ENCODE data around the gene XK.
"Not testable (repeated sequence)": the region's sequence is repeated elsewhere in the genome, so short reads cannot be mapped to it uniquely, and the experiment has no call there.

XK gene

GRCh38 chrX:37755025-37755424 lies 69.4 kb downstream of the XK start:
- peak; percentile 23 for DNase-seq (ENCODE audit: low spot score)

GRCh38 chrX:37757082-37757481 lies 71.5 kb downstream of the XK start:
- DNase-seq (ENCODE audit: low spot score), result no peak

- no peak for DNase-seq (ENCODE audit: low spot score)
Measured at GRCh38 chrX:37759351-37759750, 73.8 kb downstream of the XK start.

GRCh38 chrX:37759878-37760418 lies 74.4 kb downstream of the XK start:
- DNase-seq (ENCODE audit: low spot score), result no peak

GRCh38 chrX:37763400-37763799 lies 77.8 kb downstream of the XK start:
- DNase-seq (ENCODE audit: low spot score), result no peak

GRCh38 chrX:37765507-37765906 lies 79.9 kb downstream of the XK start:
- DNase-seq (ENCODE audit: low spot score), result no peak

GRCh38 chrX:37767430-37767829 lies 81.8 kb downstream of the XK start:
- DNase-seq (ENCODE audit: low spot score), result no peak

GRCh38 chrX:37768866-37769265 lies 83.3 kb downstream of the XK start:
- DNase-seq (ENCODE audit: low spot score), result not testable (repeated sequence)

- no peak for DNase-seq (ENCODE audit: low spot score)
Measured at GRCh38 chrX:37776283-37776986, 90.8 kb downstream of the XK start.

- DNase-seq (ENCODE audit: low spot score), result no peak
Measured at GRCh38 chrX:37776987-37777325, 91.4 kb downstream of the XK start.

- no peak for DNase-seq (ENCODE audit: low spot score)
Measured at GRCh38 chrX:37779857-37780256, 94.3 kb downstream of the XK start, which contains the start of gene CYBB. Gene CYBB (plus strand): TSS chrX:37780059. CDS start chrX:37780078, 19 bp downstream.

- DNase-seq (ENCODE audit: low spot score), result no peak
Measured at GRCh38 chrX:37781081-37781480, 95.5 kb downstream of the XK start.
